GM12873 (cell line): ENCODE results near the gene QRICH2.

Source experiments
- TF ChIP-seq, protein P1 (sequence below): IDR thresholded peaks from 2 replicates; pipeline ENCODE4 v1.5.1; 2012; ENCODE audit warnings: low read depth, mild to moderate bottlenecking, moderate library complexity, low read length, control low read depth; ENCODE audit not compliant: insufficient read depth; ENCODE audit errors: missing control alignments

The QRICH2 gene

GRCh38 chr17:76265624-76266243 is 42.3 kb downstream of the QRICH2 start:
- TF ChIP-seq, protein P1, sequence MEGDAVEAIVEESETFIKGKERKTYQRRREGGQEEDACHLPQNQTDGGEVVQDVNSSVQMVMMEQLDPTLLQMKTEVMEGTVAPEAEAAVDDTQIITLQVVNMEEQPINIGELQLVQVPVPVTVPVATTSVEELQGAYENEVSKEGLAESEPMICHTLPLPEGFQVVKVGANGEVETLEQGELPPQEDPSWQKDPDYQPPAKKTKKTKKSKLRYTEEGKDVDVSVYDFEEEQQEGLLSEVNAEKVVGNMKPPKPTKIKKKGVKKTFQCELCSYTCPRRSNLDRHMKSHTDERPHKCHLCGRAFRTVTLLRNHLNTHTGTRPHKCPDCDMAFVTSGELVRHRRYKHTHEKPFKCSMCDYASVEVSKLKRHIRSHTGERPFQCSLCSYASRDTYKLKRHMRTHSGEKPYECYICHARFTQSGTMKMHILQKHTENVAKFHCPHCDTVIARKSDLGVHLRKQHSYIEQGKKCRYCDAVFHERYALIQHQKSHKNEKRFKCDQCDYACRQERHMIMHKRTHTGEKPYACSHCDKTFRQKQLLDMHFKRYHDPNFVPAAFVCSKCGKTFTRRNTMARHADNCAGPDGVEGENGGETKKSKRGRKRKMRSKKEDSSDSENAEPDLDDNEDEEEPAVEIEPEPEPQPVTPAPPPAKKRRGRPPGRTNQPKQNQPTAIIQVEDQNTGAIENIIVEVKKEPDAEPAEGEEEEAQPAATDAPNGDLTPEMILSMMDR, result no peak

DNA sequence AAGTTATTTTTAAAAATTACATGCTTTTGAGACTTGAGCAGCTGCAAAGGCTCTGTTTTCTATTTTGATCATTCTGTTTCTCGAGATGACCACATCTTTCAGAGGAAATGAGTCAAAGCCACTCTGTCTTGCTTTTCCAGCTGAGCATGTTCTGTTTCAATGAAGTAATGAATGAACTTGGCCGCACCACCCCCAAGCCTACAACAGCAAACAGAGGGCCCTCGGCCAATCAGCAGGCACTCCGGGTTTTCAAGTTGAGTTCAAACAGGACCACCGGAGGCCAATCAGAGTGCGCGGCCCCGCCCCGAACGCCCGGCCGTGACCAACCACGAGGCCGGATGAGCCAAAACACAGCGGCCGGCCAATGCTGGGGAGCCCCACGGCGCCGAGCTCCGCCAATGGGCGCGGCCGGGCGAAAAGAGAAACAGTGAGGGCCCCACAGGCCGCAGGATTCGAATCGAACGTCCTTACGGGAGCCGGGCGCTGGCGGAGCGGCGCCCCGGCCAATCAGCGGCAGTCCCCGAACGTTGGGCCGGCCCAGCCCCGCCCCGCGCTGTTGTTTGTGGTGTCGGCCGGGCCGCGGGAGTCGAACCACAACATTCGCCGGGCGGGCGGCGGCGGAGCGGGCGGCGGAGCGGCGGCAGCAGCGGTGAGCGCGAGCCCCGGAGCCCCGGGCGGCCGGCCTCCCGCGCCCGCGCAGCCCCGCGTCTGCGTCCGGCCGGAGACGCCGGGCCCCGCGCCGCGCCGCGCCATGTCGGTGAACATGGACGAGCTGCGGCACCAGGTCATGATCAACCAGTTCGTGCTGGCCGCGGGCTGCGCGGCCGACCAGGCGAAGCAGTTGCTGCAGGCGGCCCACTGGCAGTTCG is 43.1 kb downstream of the QRICH2 start, which contains the start of gene UBALD2:
TSS of gene UBALD2 (plus strand) at position 594 of the 869 bp plus-strand sequence. CDS start at position 752, 158 bp downstream.
- TF ChIP-seq, protein P1, result no peak

DNA sequence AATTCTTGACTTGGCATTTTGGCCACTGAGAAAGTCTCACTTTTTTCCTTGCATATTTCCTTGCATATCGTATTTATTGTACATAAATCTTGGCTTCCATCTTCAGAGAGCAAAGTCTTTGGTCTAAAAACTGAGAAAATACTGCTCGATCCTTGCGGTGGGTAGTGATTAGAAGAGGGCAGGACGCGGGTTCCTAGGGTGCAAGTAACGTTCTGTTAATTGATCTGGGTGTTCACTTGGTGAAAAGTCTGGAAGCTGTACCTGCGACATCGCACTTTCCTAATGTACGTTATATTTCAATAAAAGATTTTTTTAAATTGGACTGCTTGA is 43.7 kb downstream of the QRICH2 start:
- TF ChIP-seq, protein P1, result no peak

DNA sequence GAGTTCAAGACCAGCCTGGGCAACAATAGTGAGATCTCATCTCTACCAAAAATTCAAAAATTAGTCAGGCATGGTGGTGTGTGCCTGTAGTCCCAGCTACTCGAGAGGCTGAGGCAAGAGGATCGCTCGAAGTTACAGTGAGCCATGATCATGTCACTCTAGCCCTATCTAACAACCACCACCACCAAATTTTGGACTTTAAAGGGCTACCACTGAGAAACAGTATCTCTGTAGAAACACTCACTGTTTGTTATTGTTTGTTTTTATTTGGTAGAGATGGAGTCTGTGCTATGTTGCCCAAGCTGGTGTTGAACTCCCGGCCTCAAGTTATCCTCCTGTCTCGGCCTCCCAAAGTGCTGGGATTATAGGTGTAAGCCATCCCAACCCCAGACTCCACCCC is 44.2 kb downstream of the QRICH2 start:
- TF ChIP-seq, protein P1, result no peak

DNA sequence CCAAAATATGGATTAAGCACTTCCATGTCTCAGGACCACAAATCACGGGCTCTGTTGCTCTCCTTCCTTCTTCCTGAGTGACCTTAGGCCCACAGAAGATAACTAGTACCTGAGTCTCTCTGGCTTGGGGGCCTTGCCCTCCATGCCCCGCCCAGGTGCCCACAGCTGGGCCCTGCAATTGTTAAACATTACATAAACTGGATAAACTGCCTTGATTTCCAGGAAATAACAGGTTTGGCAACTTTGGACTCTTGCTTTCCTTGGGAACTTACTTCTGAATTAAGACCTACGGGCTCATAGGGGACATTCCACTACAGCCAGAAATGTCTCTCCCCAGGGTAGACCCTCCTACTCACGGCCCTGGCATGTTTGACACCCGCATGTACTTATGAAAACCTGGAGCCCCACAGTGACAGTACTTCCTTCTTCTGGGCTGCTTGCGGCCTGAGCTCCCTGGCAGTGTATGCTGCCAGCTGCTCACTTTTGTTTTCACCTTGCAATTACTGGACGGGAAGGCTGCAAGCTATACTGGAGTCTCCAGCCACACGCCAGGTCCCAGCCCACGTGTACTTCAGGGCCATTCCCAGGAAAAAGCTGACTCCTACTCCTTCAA is 45.2 kb downstream of the QRICH2 start:
- TF ChIP-seq, protein P1, result no peak

DNA sequence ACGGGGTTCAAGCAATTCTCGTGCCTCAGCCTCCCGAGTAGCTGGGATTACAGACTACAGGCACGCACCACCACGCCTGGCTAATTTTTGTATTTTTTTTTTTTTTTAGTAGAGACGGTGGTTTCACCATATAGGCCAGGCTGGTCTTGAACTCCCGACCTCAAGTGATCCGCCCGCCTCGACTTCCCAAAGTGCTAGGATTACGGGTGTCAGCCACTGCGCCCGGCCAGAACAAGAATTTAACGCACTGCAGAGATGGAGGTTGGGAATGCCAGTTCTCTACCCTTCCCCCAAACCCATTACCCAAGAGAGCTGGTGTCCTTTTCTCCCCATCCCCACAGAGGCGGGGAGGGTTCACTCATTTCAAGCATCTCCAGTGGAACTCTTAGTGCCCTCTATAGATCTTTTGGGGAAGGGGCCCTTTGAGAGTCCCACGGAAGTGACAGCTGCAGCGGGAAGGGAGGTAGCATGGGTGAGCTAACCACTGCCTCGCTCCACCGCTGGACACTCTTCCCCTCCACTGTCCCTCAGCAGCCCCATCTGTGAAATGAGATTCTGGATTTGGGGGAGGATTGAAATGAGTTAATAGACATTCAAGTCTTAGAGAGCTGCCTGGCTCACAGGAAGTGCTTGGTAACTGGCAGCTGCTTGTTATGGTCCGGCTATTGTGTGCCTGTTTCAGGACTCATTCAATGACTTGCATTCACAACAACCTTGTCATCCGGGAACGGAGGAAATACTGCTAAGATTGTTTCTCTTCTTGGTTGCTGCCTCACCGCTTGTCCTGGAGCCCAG is 46.5 kb downstream of the QRICH2 start:
- TF ChIP-seq, protein P1, result no peak
